OCI-LY7 (cell line): ENCODE data around the gene MUC5B. TPM values are rescaled to one million over a fixed set of nuclear protein-coding genes. Genes with fewer than 3 reads are reported as not detected.

ENCODE experiments used
- BruUV-seq: library from RNA; stranded (reverse); fragments of 400-500 nt; replicated peaks from 2 replicates; lab custom pipeline; 2021; lab: Mats Ljungman, UMichigan
- CTCF ChIA-PET: fragments of 300-600 bp; sonication (Branson Sonifier 250); formaldehyde crosslinking; loops from one replicate; lab custom pipeline; 2022; ENCODE audit warnings: antibody characterized with exemption; ENCODE audit not compliant: unreplicated experiment; lab: Charles Lee
- POLR2A ChIA-PET: fragments of 300-600 bp; sonication (Branson Sonifier 250); formaldehyde crosslinking; loops from one replicate; lab custom pipeline; 2022; ENCODE audit warnings: antibody characterized with exemption; lab: Charles Lee
- DNase-seq: peaks from one replicate; pipeline ENCODE4 v3.0.0-alpha.2; 2015; ENCODE audit warnings: low spot score
- H2AFZ ChIP-seq: fragments of 200-600 bp; sonication (generic), shearing (Covaris generic); 2 replicates; pipeline ENCODE4 v1.6.1; 2014; ENCODE audit warnings: mild to moderate bottlenecking, antibody characterized with exemption, low read length, moderate library complexity
- H3K27ac ChIP-seq: fragments of 200-600 bp; sonication (generic); 2 replicates; pipeline ENCODE4 v1.5.1; 2014; ENCODE audit warnings: mixed run types, low read depth, mild to moderate bottlenecking, moderate library complexity, low read length, inconsistent platforms; ENCODE audit not compliant: poor library complexity, severe bottlenecking
- H3K36me3 ChIP-seq: fragments of 200-600 bp; sonication (generic); 2 replicates; pipeline ENCODE4 v1.6.1; 2014; ENCODE audit warnings: mild to moderate bottlenecking, antibody characterized with exemption, low read length, moderate library complexity, mixed read lengths; ENCODE audit not compliant: insufficient read depth
- H3K4me1 ChIP-seq: fragments of 200-600 bp; sonication (generic); 2 replicates; pipeline ENCODE4 v1.5.1; 2014; ENCODE audit warnings: mild to moderate bottlenecking, low read length; ENCODE audit not compliant: insufficient read depth, poor library complexity, severe bottlenecking
- H3K4me2 ChIP-seq: fragments of 200-600 bp; sonication (generic); 2 replicates; pipeline ENCODE4 v1.6.1; 2014; ENCODE audit warnings: mild to moderate bottlenecking, low read length
- H3K4me3 ChIP-seq: fragments of 200-600 bp; sonication (generic); 2 replicates; pipeline ENCODE4 v1.5.1; 2014; ENCODE audit warnings: mild to moderate bottlenecking, low read depth, low read length; ENCODE audit not compliant: poor library complexity, severe bottlenecking
- H3K79me2 ChIP-seq: fragments of 200-600 bp; sonication (generic); 2 replicates; pipeline ENCODE4 v1.6.1; 2016; ENCODE audit warnings: low read depth, mild to moderate bottlenecking, low read length, moderate library complexity, mixed read lengths; ENCODE audit not compliant: insufficient read depth
- H3K9me2 ChIP-seq: fragments of 200-600 bp; sonication (generic); 2 replicates; pipeline ENCODE4 v1.6.1; 2016; ENCODE audit warnings: mild to moderate bottlenecking, low read length, mixed read lengths; ENCODE audit not compliant: insufficient read depth
- H3K9me3 ChIP-seq: fragments of 200-600 bp; sonication (generic); 2 replicates; pipeline ENCODE4 v1.6.1; 2014; ENCODE audit warnings: mild to moderate bottlenecking, mixed run types, low read length, mixed read lengths
- H4K20me1 ChIP-seq: fragments of 200-600 bp; sonication (generic); 2 replicates; pipeline ENCODE4 v1.6.1; 2014; ENCODE audit warnings: mild to moderate bottlenecking, antibody characterized with exemption, low read length, moderate library complexity, mixed read lengths; ENCODE audit not compliant: insufficient read depth
- EZH2phosphoT487 ChIP-seq: fragments of 200-600 bp; sonication (generic); IDR thresholded peaks from 2 replicates; pipeline ENCODE4 v1.6.1; 2018; ENCODE audit warnings: low read depth, borderline replicate concordance, mild to moderate bottlenecking, mixed run types, antibody characterized with exemption, low read length, moderate library complexity, mixed read lengths
- intact Hi-C: fragments of 100-400 bp; cut with micrococcal nuclease; formaldehyde crosslinking; loops from one replicate; pipeline ENCODE4 v1.10.0; 2022; ENCODE audit not compliant: unreplicated experiment
- total RNA-seq, 2 experiments: library from RNA; depleted of rRNA in 1 of 2; stranded (reverse); fragments of >200 nt in 1 of 2; shearing (Covaris generic) in 1 of 2; gene quantifications; 2 replicates each; pipeline ENCODE4 v1.2.3, GENCODE V29; 2014 to 2022
- TF ChIP-seq, protein P1 (sequence below): fragments of 200-600 bp; sonication (generic); conservative IDR thresholded peaks from 2 replicates; pipeline ENCODE4 v1.5.1; 2014; ENCODE audit warnings: mild to moderate bottlenecking, antibody characterized with exemption, low read length, moderate library complexity, mixed read lengths

The MUC5B gene
- total RNA-seq, 2 experiments from 2014 or later = under 0.01 TPM; not detected in 1

DNA sequence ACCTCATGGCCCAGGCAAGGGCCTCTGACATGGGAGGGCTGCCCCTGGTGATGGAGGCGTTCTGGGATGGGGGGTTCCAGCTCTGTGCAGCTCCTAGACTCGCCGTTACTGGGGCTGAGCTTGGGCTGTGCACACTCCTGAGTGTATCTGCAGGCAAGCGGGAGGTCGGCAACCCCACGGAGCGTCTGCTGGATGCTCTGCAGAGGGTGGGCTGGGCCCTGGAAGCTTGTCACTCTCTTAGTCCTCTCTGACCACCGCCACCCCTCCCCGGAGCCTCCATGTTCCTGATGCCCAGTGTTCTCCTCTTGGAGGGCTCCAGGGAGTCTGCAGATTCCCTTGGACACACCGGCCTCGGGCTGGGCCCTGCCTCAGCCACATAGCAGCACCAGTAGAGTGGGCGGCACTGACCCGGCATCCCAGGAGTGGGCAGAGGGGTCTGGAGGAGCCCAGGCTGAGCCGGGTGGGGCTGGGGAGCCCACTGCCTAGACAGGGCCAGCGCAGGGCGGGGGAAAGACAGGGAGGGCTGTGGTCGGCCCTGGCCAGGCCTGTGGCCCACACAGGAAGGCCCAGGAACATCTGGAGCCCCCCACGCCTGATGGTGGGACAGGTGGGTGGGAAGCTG, 20.6 kb upstream of the MUC5B start:
- no peaks in the 10 kb centered on the region for H3K9me3 ChIP-seq
- no peaks in the 10 kb centered on the region for H3K4me1 ChIP-seq
- no peak overlapping the region for H3K4me2 ChIP-seq
- ChIA-PET POLR2A (no interaction called here), CTCF (interaction anchor here (0.6 kb wide), 1 partner anchor 751 kb away, joined by 8 read pairs; no protein-coding TSS in a partner anchor)
- H3K79me2 ChIP-seq = no peaks in the 10 kb centered on the region
- no TSS peak for BruUV-seq
- no peaks in the 10 kb centered on the region for H4K20me1 ChIP-seq
- no peak for TF ChIP-seq EZH2phosphoT487
- TF ChIP-seq, protein P1, sequence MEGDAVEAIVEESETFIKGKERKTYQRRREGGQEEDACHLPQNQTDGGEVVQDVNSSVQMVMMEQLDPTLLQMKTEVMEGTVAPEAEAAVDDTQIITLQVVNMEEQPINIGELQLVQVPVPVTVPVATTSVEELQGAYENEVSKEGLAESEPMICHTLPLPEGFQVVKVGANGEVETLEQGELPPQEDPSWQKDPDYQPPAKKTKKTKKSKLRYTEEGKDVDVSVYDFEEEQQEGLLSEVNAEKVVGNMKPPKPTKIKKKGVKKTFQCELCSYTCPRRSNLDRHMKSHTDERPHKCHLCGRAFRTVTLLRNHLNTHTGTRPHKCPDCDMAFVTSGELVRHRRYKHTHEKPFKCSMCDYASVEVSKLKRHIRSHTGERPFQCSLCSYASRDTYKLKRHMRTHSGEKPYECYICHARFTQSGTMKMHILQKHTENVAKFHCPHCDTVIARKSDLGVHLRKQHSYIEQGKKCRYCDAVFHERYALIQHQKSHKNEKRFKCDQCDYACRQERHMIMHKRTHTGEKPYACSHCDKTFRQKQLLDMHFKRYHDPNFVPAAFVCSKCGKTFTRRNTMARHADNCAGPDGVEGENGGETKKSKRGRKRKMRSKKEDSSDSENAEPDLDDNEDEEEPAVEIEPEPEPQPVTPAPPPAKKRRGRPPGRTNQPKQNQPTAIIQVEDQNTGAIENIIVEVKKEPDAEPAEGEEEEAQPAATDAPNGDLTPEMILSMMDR = no peak
- no peaks in the 10 kb centered on the region for H3K9me2 ChIP-seq
- H3K36me3 ChIP-seq = no peaks in the 10 kb centered on the region
- peak; percentile 13 for DNase-seq
- no peak overlapping the region for H3K4me3 ChIP-seq
- intact Hi-C loops = loop anchor here (10.0 kb wide), 1 partner anchor 373 kb away; the partner anchor contains the start of gene DUSP8
- H3K27ac ChIP-seq = no peak overlapping the region
- no peak overlapping the region for H2AFZ ChIP-seq

DNA sequence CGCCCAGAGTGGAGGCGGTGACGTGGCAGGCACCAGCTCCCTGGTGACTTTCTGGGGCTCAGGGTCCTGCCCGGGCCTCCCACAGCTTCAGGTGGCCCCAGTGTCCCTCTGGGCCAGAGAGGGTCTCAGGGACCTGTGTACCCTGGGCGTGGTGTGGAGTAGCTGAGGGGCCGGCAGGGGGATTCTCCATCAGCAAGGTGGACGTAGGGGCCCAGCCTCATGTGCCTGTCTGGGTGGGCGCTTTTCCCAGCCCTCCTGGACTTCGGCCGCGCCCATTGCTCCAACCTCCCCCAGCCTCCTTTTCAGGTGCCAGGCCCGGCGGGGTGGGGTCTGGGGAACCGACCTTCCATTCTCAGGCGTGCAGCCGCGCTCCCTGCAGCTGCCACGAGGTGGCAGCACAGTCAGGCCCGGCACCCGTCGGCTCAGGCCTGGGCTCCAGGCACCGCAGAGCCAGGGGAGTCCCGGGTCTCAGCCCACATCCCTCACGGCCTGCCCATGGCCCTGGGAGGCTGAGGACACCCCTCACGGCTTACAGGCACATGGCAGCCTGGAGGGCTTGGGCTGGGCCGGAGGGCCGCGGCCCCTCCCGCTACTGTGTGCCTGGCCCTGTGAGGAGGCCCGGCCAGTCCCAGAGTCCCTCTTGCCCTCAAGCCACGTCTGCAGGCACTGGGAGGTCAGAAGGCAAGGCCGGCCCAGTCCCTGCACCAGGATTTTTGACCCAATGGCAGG, 19.9 kb upstream of the MUC5B start:
- H3K4me2 ChIP-seq = no peak overlapping the region

More for the DNA sequence above, 19.9 kb upstream of the MUC5B start:
- peak; percentile 55 for DNase-seq
- Histone ChIP-seq H3K36me3 (no peaks in the 10 kb centered on the region), H3K4me3 (no peak overlapping the region), H3K79me2 (no peaks in the 10 kb centered on the region), H3K4me1 (no peaks in the 10 kb centered on the region), H2AFZ (no peak overlapping the region), H4K20me1 (no peaks in the 10 kb centered on the region), H3K27ac (no peak overlapping the region), H3K9me2 (no peaks in the 10 kb centered on the region), H3K9me3 (no peaks in the 10 kb centered on the region)
- BruUV-seq = no TSS peak
- CTCF ChIA-PET = interaction anchor here (0.6 kb wide), 1 partner anchor 752 kb away, joined by 8 read pairs; no protein-coding TSS in a partner anchor
- POLR2A ChIA-PET = no interaction called here
- intact Hi-C loops = loop anchor here (10.0 kb wide), 1 partner anchor 372 kb away; the partner anchor contains the start of gene DUSP8
- TF ChIP-seq EZH2phosphoT487 = no peak
- TF ChIP-seq, protein P1 = peak; percentile 82
